SU-DHL-6 (cell line): ENCODE measurements around the gene CDC16.

Experiments used
- CTCF ChIP-seq: fragments of 200-600 bp; sonication (generic); IDR thresholded peaks from one replicate; pipeline ENCODE4 v1.5.1; 2017; ENCODE audit warnings: antibody characterized with exemption, mild to moderate bottlenecking, low read length, moderate library complexity; ENCODE audit not compliant: insufficient read depth, poor library complexity, severe bottlenecking
- EZH2phosphoT487 ChIP-seq: fragments of 200-600 bp; sonication (generic), shearing (Covaris generic); conservative IDR thresholded peaks from 2 replicates; pipeline ENCODE4 v1.6.1; 2018; ENCODE audit warnings: mild to moderate bottlenecking, antibody characterized with exemption, low read length, moderate library complexity, mixed read lengths

- TF ChIP-seq CTCF, result no peak
- TF ChIP-seq EZH2phosphoT487, result no peak
These were observed 26.1 kb downstream of the CDC16 start for GRCh38 chr13:114260814-114261213.
